ENCODE results near the gene ZDHHC19. TPM values are rescaled to one million over a fixed set of nuclear protein-coding genes. Genes with fewer than 3 reads are reported as not detected.

ZDHHC19 gene
- total and polyA plus RNA-seq, 2 experiments from 2014 or later, result not detected

DNA sequence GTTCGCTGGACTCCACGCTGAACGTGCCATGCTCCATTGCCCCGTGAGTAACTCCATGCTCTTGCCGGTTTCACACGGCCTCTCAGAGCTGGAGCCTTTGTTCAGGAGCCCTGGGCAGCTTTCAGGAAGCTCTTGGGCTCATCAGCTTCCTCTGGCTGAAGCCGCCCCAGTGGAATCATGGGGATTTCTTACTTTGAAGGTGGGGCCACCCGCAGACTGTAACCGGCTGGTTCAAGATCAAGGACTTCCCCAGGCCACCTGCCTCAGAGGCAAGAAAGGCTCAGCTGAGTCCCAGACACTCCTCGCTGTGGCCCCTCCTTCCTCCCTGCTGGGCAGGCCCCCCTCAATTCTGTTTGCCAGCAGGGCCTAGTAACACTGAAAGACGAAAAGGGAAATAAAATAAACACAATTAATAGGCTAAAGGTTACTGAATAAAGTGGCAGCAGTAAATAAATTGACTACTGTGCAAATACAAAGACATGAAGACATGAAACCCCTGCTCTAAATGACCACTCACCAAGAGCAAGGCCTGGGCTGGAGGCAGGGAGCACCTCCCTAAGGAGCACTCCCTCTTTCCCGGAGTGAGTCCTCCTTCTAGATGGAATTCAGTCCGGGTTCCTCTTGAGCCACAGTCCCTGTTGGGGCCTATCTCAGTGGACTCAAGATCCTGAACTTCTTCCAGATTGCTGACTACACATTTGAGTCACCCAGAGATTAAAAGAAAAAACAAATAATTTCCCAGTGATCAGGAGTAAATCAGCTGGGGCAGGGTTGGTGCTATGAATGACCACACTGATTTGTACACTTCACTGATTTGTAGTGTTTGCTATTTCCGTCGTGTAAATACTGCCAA, 51.0 kb downstream of the ZDHHC19 start:
- H3K27me3 ChIP-seq (replicated peaks; ENCODE audit: insufficient read depth), result no peaks in the 10 kb centered on the region
- DNase-seq, result peak; percentile 80

GRCh38 chr3:196159526-196159925, 51.7 kb downstream of the ZDHHC19 start:
- Histone ChIP-seq H4K20me1 (ENCODE audit: insufficient read depth) (no peaks in the 10 kb centered on the region), H3K27ac (no peak overlapping the region), H3K9ac (no peak overlapping the region), H3K9me3 (ENCODE audit: low read depth) (no peaks in the 10 kb centered on the region), H3K9me2 (ENCODE audit: insufficient read depth) (no peaks in the 10 kb centered on the region), H3K4me2 (ENCODE audit: unreplicated experiment) (no peak overlapping the region), H3K4me3 (no peak overlapping the region), H2AFZ (no peak overlapping the region), H3K79me2 (ENCODE audit: insufficient read depth) (no peaks in the 10 kb centered on the region), H3K36me3 (ENCODE audit: low read depth) (no peaks in the 10 kb centered on the region), H3K4me1 (ENCODE audit: insufficient read depth) (peaks cover 6% of the 10 kb centered on the region; the same call in 1 of the 2 replicates), H3F3A (ENCODE audit: insufficient read depth) (no peaks in the 10 kb centered on the region), H3K27me3 (replicated peaks; ENCODE audit: insufficient read depth) (no peaks in the 10 kb centered on the region)
- in situ Hi-C loops (cut with MboI), result no loop called here
- 92% methylated on average over 13 of the region's 13 CpGs for WGBS, 2 experiments (ENCODE audit: low coverage in 1 of 2, low lambda C conversion rate in 2 of 2, missing lambda C conversion rate in 2 of 2)
- TF ChIP-seq EZH2phosphoT487 (IDR thresholded peaks at IDR 0.05; ENCODE audit: insufficient read depth, low read depth), result no peak
- TF ChIP-seq EZH2 (IDR thresholded peaks at IDR 0.05; ENCODE audit: insufficient read depth, poor library complexity, severe bottlenecking), result no peak
- no peak for DNase-seq

More for the DNA sequence above, 51.0 kb downstream of the ZDHHC19 start:
- no peaks in the 10 kb centered on the region for H3K36me3 ChIP-seq (ENCODE audit: low read depth)
- H3K4me2 ChIP-seq (ENCODE audit: unreplicated experiment), result peak overlapping the region; percentile 10
- no peak overlapping the region for H3K9ac ChIP-seq
- H3K4me1 ChIP-seq (ENCODE audit: insufficient read depth), result peaks cover 6% of the 10 kb centered on the region; the same call in 1 of the 2 replicates
- no peak overlapping the region for H3K4me3 ChIP-seq
- no peaks in the 10 kb centered on the region for H3F3A ChIP-seq (ENCODE audit: insufficient read depth)
- no peaks in the 10 kb centered on the region for H3K9me2 ChIP-seq (ENCODE audit: insufficient read depth)
- WGBS, 2 experiments (ENCODE audit: low coverage in 1 of 2, low lambda C conversion rate in 2 of 2, missing lambda C conversion rate in 2 of 2), result 63 to 67% methylated on average over 15 of the region's 15 CpGs
- no peak overlapping the region for H3K27ac ChIP-seq
- no peaks in the 10 kb centered on the region for H4K20me1 ChIP-seq (ENCODE audit: insufficient read depth)
- no peaks in the 10 kb centered on the region for H3K9me3 ChIP-seq (ENCODE audit: low read depth)
- in situ Hi-C loops (cut with MboI), result no loop called here
- H3K79me2 ChIP-seq (ENCODE audit: insufficient read depth), result no peaks in the 10 kb centered on the region
- H2AFZ ChIP-seq, result no peak overlapping the region
- no peak for TF ChIP-seq EZH2 (IDR thresholded peaks at IDR 0.05; ENCODE audit: insufficient read depth, poor library complexity, severe bottlenecking)
- TF ChIP-seq EZH2phosphoT487 (IDR thresholded peaks at IDR 0.05; ENCODE audit: insufficient read depth, low read depth), result no peak

DNA sequence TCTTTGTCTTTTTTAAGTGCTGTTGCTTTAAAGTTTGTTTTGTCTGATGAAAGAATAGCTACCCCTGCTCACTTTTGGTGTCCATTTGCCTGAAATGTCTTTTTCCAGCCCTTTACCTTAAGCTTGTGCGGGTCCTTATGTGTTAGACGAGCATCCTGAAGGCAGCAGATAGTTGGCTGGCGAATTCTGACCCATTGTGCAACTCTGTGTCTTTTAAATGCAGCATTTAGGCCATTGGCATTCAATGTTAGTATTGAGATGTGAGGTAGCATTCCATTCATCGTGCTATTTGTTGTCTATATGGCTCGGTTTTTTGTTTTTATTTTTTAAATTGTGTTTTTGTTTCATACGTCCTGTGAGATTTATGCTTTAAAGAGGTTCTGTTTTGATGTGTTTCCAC, 55.0 kb downstream of the ZDHHC19 start:
- TF ChIP-seq EZH2 (IDR thresholded peaks at IDR 0.05; ENCODE audit: insufficient read depth, poor library complexity, severe bottlenecking) (no peak), EZH2phosphoT487 (IDR thresholded peaks at IDR 0.05; ENCODE audit: insufficient read depth, low read depth) (no peak)
- 39 to 49% methylated on average over 6 of the region's 6 CpGs for WGBS, 2 experiments (ENCODE audit: low coverage in 1 of 2, low lambda C conversion rate in 2 of 2, missing lambda C conversion rate in 2 of 2)

DNA sequence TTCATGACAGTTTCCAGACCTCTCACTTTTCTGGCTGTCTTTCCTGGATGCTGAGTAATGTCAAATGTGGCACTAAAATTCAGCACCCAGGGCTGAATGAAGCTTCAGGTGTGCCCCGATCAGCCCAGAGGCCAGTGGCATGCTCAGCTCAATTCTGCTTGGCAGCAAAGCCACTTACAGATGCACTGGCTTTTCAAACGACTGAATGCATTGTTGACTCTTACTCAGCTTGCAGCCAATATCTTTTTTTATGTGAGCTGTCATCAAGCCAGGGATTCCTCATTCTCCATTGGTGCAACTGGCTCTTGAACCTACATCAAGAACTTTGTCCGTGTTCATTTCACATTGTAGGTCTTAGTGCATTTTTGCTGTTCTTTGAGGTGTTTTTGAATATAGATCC, 60.7 kb downstream of the ZDHHC19 start:
- H3K36me3 ChIP-seq (ENCODE audit: low read depth), result no peaks in the 10 kb centered on the region
- H3K27me3 ChIP-seq (replicated peaks; ENCODE audit: insufficient read depth), result 0 out of 2 replicates have a peak, but pooled peaks cover 8% of the 10 kb centered on the region
- no peak overlapping the region for H3K4me3 ChIP-seq
- DNase-seq, result no peak
- H3K4me2 ChIP-seq (ENCODE audit: unreplicated experiment), result no peak overlapping the region
- H3K27ac ChIP-seq, result no peak overlapping the region
- no peaks in the 10 kb centered on the region for H4K20me1 ChIP-seq (ENCODE audit: insufficient read depth)
- no peaks in the 10 kb centered on the region for H3K79me2 ChIP-seq (ENCODE audit: insufficient read depth)
- WGBS, 2 experiments (ENCODE audit: low coverage in 1 of 2, low lambda C conversion rate in 2 of 2, missing lambda C conversion rate in 2 of 2), result 30 to 32% methylated on average over 3 of the region's 3 CpGs
- TF ChIP-seq EZH2phosphoT487 (IDR thresholded peaks at IDR 0.05; ENCODE audit: insufficient read depth, low read depth) (no peak), EZH2 (IDR thresholded peaks at IDR 0.05; ENCODE audit: insufficient read depth, poor library complexity, severe bottlenecking) (no peak)
- in situ Hi-C loops (cut with MboI), result no loop called here
- H2AFZ ChIP-seq, result no peak overlapping the region
- H3K4me1 ChIP-seq (ENCODE audit: insufficient read depth), result no peaks in the 10 kb centered on the region
- no peaks in the 10 kb centered on the region for H3K9me3 ChIP-seq (ENCODE audit: low read depth)
- H3K9me2 ChIP-seq (ENCODE audit: insufficient read depth), result no peaks in the 10 kb centered on the region
- no peak overlapping the region for H3K9ac ChIP-seq
- no peaks in the 10 kb centered on the region for H3F3A ChIP-seq (ENCODE audit: insufficient read depth)

More for the DNA sequence above, 55.0 kb downstream of the ZDHHC19 start:
- H3K9ac ChIP-seq, result no peak overlapping the region
- peaks cover 6% of the 10 kb centered on the region; the same call in 1 of the 2 replicates for H3K4me1 ChIP-seq (ENCODE audit: insufficient read depth)
- H3K9me3 ChIP-seq (ENCODE audit: low read depth), result no peaks in the 10 kb centered on the region
- no peak for DNase-seq
- in situ Hi-C loops (cut with MboI), result no loop called here
- no peak overlapping the region for H3K4me3 ChIP-seq
- H2AFZ ChIP-seq, result no peak overlapping the region
- H3K27me3 ChIP-seq (replicated peaks; ENCODE audit: insufficient read depth), result 0 out of 2 replicates have a peak, but pooled peaks cover 8% of the 10 kb centered on the region
- H3K36me3 ChIP-seq (ENCODE audit: low read depth), result no peaks in the 10 kb centered on the region
- no peaks in the 10 kb centered on the region for H4K20me1 ChIP-seq (ENCODE audit: insufficient read depth)
- no peaks in the 10 kb centered on the region for H3K79me2 ChIP-seq (ENCODE audit: insufficient read depth)
- no peak overlapping the region for H3K4me2 ChIP-seq (ENCODE audit: unreplicated experiment)
- no peaks in the 10 kb centered on the region for H3K9me2 ChIP-seq (ENCODE audit: insufficient read depth)
- no peak overlapping the region for H3K27ac ChIP-seq
- H3F3A ChIP-seq (ENCODE audit: insufficient read depth), result no peaks in the 10 kb centered on the region

Data from GM23248 (cell line).